OCI-LY1 (cell line): Measurements from ENCODE around the gene IL1RAPL1.

Experiments used
- H2AFZ ChIP-seq: fragments of 200-600 bp; sonication (generic), shearing (Covaris generic); 2 replicates; pipeline ENCODE4 v1.6.0; 2014; ENCODE audit warnings: antibody characterized with exemption, mild to moderate bottlenecking, low read length
- H3F3A ChIP-seq: fragments of 200-600 bp; sonication (generic), shearing (Covaris generic); 2 replicates; pipeline ENCODE4 v1.6.0; 2014; ENCODE audit warnings: mild to moderate bottlenecking, antibody characterized with exemption, low read length, moderate library complexity; ENCODE audit not compliant: insufficient read depth
- H3K27ac ChIP-seq: fragments of 200-600 bp; sonication (generic); 2 replicates; pipeline ENCODE4 v1.5.1; 2014; ENCODE audit warnings: low read length, mixed run types, mild to moderate bottlenecking, low read depth; ENCODE audit not compliant: poor library complexity, severe bottlenecking
- H3K27me3 ChIP-seq: fragments of 200-600 bp; sonication (generic); 2 replicates; pipeline ENCODE4 v1.6.0; 2014; ENCODE audit warnings: antibody characterized with exemption, mild to moderate bottlenecking, low read length, moderate library complexity; ENCODE audit not compliant: insufficient read depth
- H3K36me3 ChIP-seq: fragments of 200-600 bp; sonication (generic); 2 replicates; pipeline ENCODE4 v1.6.1; 2014; ENCODE audit warnings: mild to moderate bottlenecking, antibody characterized with exemption, low read length, moderate library complexity, mixed read lengths; ENCODE audit not compliant: insufficient read depth
- H3K4me1 ChIP-seq: fragments of 200-600 bp; sonication (generic); 2 replicates; pipeline ENCODE4 v1.5.1; 2014; ENCODE audit warnings: mild to moderate bottlenecking, low read length, moderate library complexity; ENCODE audit not compliant: insufficient read depth, severe bottlenecking
- H3K4me2 ChIP-seq: fragments of 200-600 bp; sonication (generic), shearing (Covaris generic); 2 replicates; pipeline ENCODE4 v1.6.1; 2014; ENCODE audit warnings: low read length
- H3K4me3 ChIP-seq: fragments of 200-600 bp; sonication (generic); 2 replicates; pipeline ENCODE4 v1.5.1; 2014; ENCODE audit warnings: low read length, low read depth, mild to moderate bottlenecking, mixed read lengths; ENCODE audit not compliant: poor library complexity, severe bottlenecking
- H3K79me2 ChIP-seq: fragments of 200-600 bp; shearing (Covaris generic); 2 replicates; pipeline ENCODE4 v1.6.1; 2016; ENCODE audit warnings: mixed run types, low read length, mixed read lengths; ENCODE audit not compliant: insufficient read depth
- H3K9ac ChIP-seq: fragments of 200-600 bp; sonication (generic), shearing (Covaris generic); 2 replicates; pipeline ENCODE4 v1.6.1; 2014; ENCODE audit warnings: mild to moderate bottlenecking, low read length, mixed read lengths
- H3K9me2 ChIP-seq: fragments of 200-600 bp; sonication (generic), shearing (Covaris generic); 2 replicates; pipeline ENCODE4 v1.6.1; 2014; ENCODE audit warnings: low read depth, mild to moderate bottlenecking, low read length, mixed read lengths
- H3K9me3 ChIP-seq: fragments of 200-600 bp; shearing (Covaris generic); 2 replicates; pipeline ENCODE4 v1.6.1; 2014; ENCODE audit warnings: low read length, mixed read lengths
- H4K20me1 ChIP-seq: fragments of 200-600 bp; sonication (generic), shearing (Covaris generic); 2 replicates; pipeline ENCODE4 v1.6.0; 2016; ENCODE audit warnings: mild to moderate bottlenecking, low read length; ENCODE audit not compliant: insufficient read depth
- CTCF ChIP-seq: fragments of 200-600 bp; sonication (generic), shearing (Covaris generic); IDR thresholded peaks from 2 replicates; pipeline ENCODE4 v1.5.1; 2017; ENCODE audit warnings: mild to moderate bottlenecking, antibody characterized with exemption, low read length, moderate library complexity, mixed read lengths
- EZH2 ChIP-seq: fragments of 200-600 bp; sonication (generic), shearing (Covaris generic); IDR thresholded peaks from 2 replicates; pipeline ENCODE4 v1.8.0; 2017; ENCODE audit warnings: borderline replicate concordance, mixed run types, mild to moderate bottlenecking, antibody characterized with exemption, low read length, moderate library complexity, mixed read lengths

Gene IL1RAPL1

GRCh38 chrX:29145316-29145715, 558.1 kb downstream of the IL1RAPL1 start:
- no peak overlapping the region for H3K4me3 ChIP-seq

GRCh38 chrX:29148511-29148910, 561.3 kb downstream of the IL1RAPL1 start:
- no peaks in the 10 kb centered on the region for H3K9me2 ChIP-seq
- no peak overlapping the region for H3K27ac ChIP-seq
- TF ChIP-seq EZH2 (no peak), CTCF (no peak)
- no peaks in the 10 kb centered on the region for H3K4me1 ChIP-seq
- H3K4me3 ChIP-seq: no peak overlapping the region
- H3K79me2 ChIP-seq: no peaks in the 10 kb centered on the region
- no peaks in the 10 kb centered on the region for H3K9me3 ChIP-seq
- H2AFZ ChIP-seq: no peak overlapping the region
- no peaks in the 10 kb centered on the region for H3F3A ChIP-seq
- no peak overlapping the region for H3K4me2 ChIP-seq
- H3K9ac ChIP-seq: no peak overlapping the region
- no peaks in the 10 kb centered on the region for H3K36me3 ChIP-seq
- no peaks in the 10 kb centered on the region for H3K27me3 ChIP-seq
- H4K20me1 ChIP-seq: no peaks in the 10 kb centered on the region

More at GRCh38 chrX:29145316-29145715, 558.1 kb downstream of the IL1RAPL1 start:
- Histone ChIP-seq H3K9me2 (no peaks in the 10 kb centered on the region), H3K4me2 (no peak overlapping the region), H2AFZ (no peak overlapping the region), H3K36me3 (no peaks in the 10 kb centered on the region), H3K9me3 (no peaks in the 10 kb centered on the region), H4K20me1 (no peaks in the 10 kb centered on the region), H3K27ac (no peak overlapping the region), H3K4me1 (no peaks in the 10 kb centered on the region), H3F3A (no peaks in the 10 kb centered on the region), H3K9ac (no peak overlapping the region), H3K27me3 (no peaks in the 10 kb centered on the region), H3K79me2 (no peaks in the 10 kb centered on the region)
- TF ChIP-seq EZH2: no peak
- no peak for TF ChIP-seq CTCF

GRCh38 chrX:29155286-29155685, 568.0 kb downstream of the IL1RAPL1 start:
- H3K27me3 ChIP-seq: no peaks in the 10 kb centered on the region
- no peak overlapping the region for H2AFZ ChIP-seq
- no peak overlapping the region for H3K4me3 ChIP-seq
- no peak overlapping the region for H3K27ac ChIP-seq
- no peak overlapping the region for H3K4me2 ChIP-seq
- H3K9me3 ChIP-seq: no peaks in the 10 kb centered on the region
- H4K20me1 ChIP-seq: no peaks in the 10 kb centered on the region
- H3K9me2 ChIP-seq: no peaks in the 10 kb centered on the region
- H3K9ac ChIP-seq: no peak overlapping the region
- no peaks in the 10 kb centered on the region for H3F3A ChIP-seq
- H3K36me3 ChIP-seq: no peaks in the 10 kb centered on the region
- no peaks in the 10 kb centered on the region for H3K79me2 ChIP-seq
- H3K4me1 ChIP-seq: no peaks in the 10 kb centered on the region
- TF ChIP-seq EZH2 (no peak), CTCF (no peak)
